K562 (cell line): ENCODE results near the gene UBR1. TPM values are rescaled to one million over a fixed set of nuclear protein-coding genes. Genes with fewer than 3 reads are reported as not detected.

Source experiments
- ATF1 ChIP-seq, 2 experiments: fragments of 450-650 bp in 1 of 2; IDR thresholded peaks; 2 replicates each; pipeline ENCODE4 v1.6.1; 2016; ENCODE audit warnings: missing compliant biosample characterization in 1 of 2, missing genetic modification characterization in 1 of 2
- CBFA2T3 ChIP-seq: fragments of 450-650 bp; IDR thresholded peaks from 2 replicates; pipeline ENCODE4 v1.6.1; 2017
- CCAR2 ChIP-seq: fragments of 200-400 bp; formaldehyde crosslinking; IDR thresholded peaks from 2 replicates; pipeline ENCODE4 v1.6.1; 2017; ENCODE audit warnings: mild to moderate bottlenecking, low read depth, low read length
- GTF2A2 ChIP-seq: IDR thresholded peaks from 2 replicates; pipeline ENCODE4 v1.6.1; 2016; ENCODE audit warnings: mild to moderate bottlenecking, missing genetic modification characterization, missing compliant biosample characterization
- HDAC6 ChIP-seq: IDR thresholded peaks from 2 replicates; pipeline ENCODE4 v1.6.1; 2012; ENCODE audit warnings: low read depth, mild to moderate bottlenecking, control low read depth, inconsistent platforms, low read length, moderate library complexity
- KAT8 ChIP-seq: fragments of 450-650 bp; IDR thresholded peaks from 2 replicates; pipeline ENCODE4 v1.6.1; 2016; ENCODE audit warnings: low read depth, mild to moderate bottlenecking
- MCM7 ChIP-seq, 2 experiments: fragments of 450-650 bp; IDR thresholded peaks; 2 replicates each; pipeline ENCODE4 v1.6.1; 2016 to 2018
- NFXL1 ChIP-seq: fragments of 450-650 bp; formaldehyde crosslinking; IDR thresholded peaks from 2 replicates; pipeline ENCODE4 v1.4.0; 2021; ENCODE audit warnings: mild to moderate bottlenecking
- POLR2H ChIP-seq: IDR thresholded peaks from 2 replicates; pipeline ENCODE4 v1.6.1; 2016; ENCODE audit warnings: missing genetic modification characterization, low read depth, mild to moderate bottlenecking, control low read depth, missing compliant biosample characterization, moderate library complexity
- PPARD ChIP-seq: fragments of 250-450 bp; sonication (Bioruptor Pico); IDR thresholded peaks from 2 replicates; pipeline ENCODE4 v1.8.0; 2022; ENCODE audit warnings: inconsistent platforms, mild to moderate bottlenecking, moderate library complexity
- RAD21 ChIP-seq, 2 experiments: fragments of 250-450 bp in 1 of 2; fragments of 450-650 bp in 1 of 2; sonication (Bioruptor Pico) in 1 of 2; formaldehyde crosslinking in 1 of 2; IDR thresholded peaks in 1 of 2; conservative IDR thresholded peaks in 1 of 2; 2 replicates each; pipeline versions ENCODE4 v1.4.0 to v1.8.0; 2020 to 2022; ENCODE audit warnings: mild to moderate bottlenecking in 2 of 2, moderate library complexity in 1 of 2
- RBM22 ChIP-seq: fragments of 200-400 bp; formaldehyde crosslinking; IDR thresholded peaks from 2 replicates; pipeline ENCODE4 v1.6.1; 2018; ENCODE audit warnings: low read length, low read depth; ENCODE audit not compliant: poor library complexity, severe bottlenecking
- RNF2 ChIP-seq: sonication (generic); IDR thresholded peaks from 2 replicates; pipeline ENCODE4 v1.6.1; 2016
- SMARCA4 ChIP-seq: fragments of 450-650 bp; IDR thresholded peaks from 2 replicates; pipeline ENCODE4 v1.6.1; 2016
- SRSF1 ChIP-seq: fragments of 200-400 bp; formaldehyde crosslinking; IDR thresholded peaks from 2 replicates; pipeline ENCODE4 v1.6.1; 2017; ENCODE audit warnings: mild to moderate bottlenecking, low read depth, low read length, moderate library complexity
- TCF7 ChIP-seq: sonication (generic); IDR thresholded peaks from 2 replicates; pipeline ENCODE4 v1.6.1; 2016; ENCODE audit warnings: antibody characterized with exemption, borderline replicate concordance
- TFAM ChIP-seq: fragments of 250-450 bp; sonication (Bioruptor Pico); conservative IDR thresholded peaks from 2 replicates; pipeline ENCODE4 v1.5.0; 2021; ENCODE audit warnings: mild to moderate bottlenecking, moderate library complexity
- ZC3H4 ChIP-seq: sonication (generic); formaldehyde crosslinking; IDR thresholded peaks from 2 replicates; pipeline ENCODE4 v1.9.0; 2021; ENCODE audit warnings: missing genetic modification reagents, borderline replicate concordance
- ZNF12 ChIP-seq: sonication (generic); formaldehyde crosslinking; IDR thresholded peaks from 2 replicates; pipeline ENCODE4 v1.4.0; 2020; ENCODE audit warnings: mild to moderate bottlenecking, missing genetic modification reagents
- ZNF197 ChIP-seq: fragments of 200-800 bp; sonication (Bioruptor generic); IDR thresholded peaks from 2 replicates; pipeline ENCODE4 v1.6.1; 2016; ENCODE audit warnings: low read depth, missing genetic modification characterization, missing compliant biosample characterization
- ZNF224 ChIP-seq: sonication (generic); formaldehyde crosslinking; IDR thresholded peaks from 2 replicates; pipeline ENCODE4 v1.8.0; 2022; ENCODE audit warnings: mild to moderate bottlenecking, missing genetic modification reagents
- ZNF431 ChIP-seq: sonication (generic); formaldehyde crosslinking; IDR thresholded peaks from 2 replicates; pipeline ENCODE4 v1.8.0; 2022; ENCODE audit warnings: mild to moderate bottlenecking, missing genetic modification reagents
- polyA plus RNA-seq, 8 experiments: library from polyadenylated mRNA; depleted of rRNA in 4 of 8; stranded (reverse) in 5 of 8; unstranded in 3 of 8; fragments of >200 nt; fragmentation: Nextera tagmentation in 2 of 8; fragmentation: Illumina TruSeq in 1 of 8; extraction: Ambion mirVana in 2 of 8; extraction: Trizol in 1 of 8; gene quantifications; 2 replicates each; pipeline versions ENCODE4 v1.2.1 to v1.2.3, GENCODE V29; 2011 to 2014; ENCODE audit warnings: inconsistent platforms in 1 of 8, missing spikeins in 1 of 8
- total RNA-seq, 7 experiments: library from RNA; depleted of rRNA in 6 of 7; stranded (reverse); fragments of >200 nt in 6 of 7; fragmentation: Illumina TruSeq in 2 of 7; extraction: Trizol in 2 of 7; gene quantifications; 2 replicates each; pipeline versions ENCODE4 v1.2.1 to v1.2.3, GENCODE V29; 2011 to 2021; ENCODE audit warnings: low replicate concordance in 1 of 7
- TF ChIP-seq, protein P1 (sequence below): fragments of 450-650 bp; IDR thresholded peaks from one replicate; pipeline ENCODE4 v1.6.1; 2018; ENCODE audit warnings: mild to moderate bottlenecking, moderate library complexity; ENCODE audit not compliant: partially characterized antibody
- TF ChIP-seq, protein P2 (sequence below): IDR thresholded peaks from 2 replicates; pipeline ENCODE4 v1.6.1; 2011; ENCODE audit not compliant: insufficient read length; ENCODE audit errors: extremely low read depth

Gene UBR1
- total and polyA plus RNA-seq, 9 of the 15 experiments (the other 6 are each of a cell fraction or from before 2014, with no cell fraction given), result 5.8 to 30.7 (median 15.3) TPM

DNA sequence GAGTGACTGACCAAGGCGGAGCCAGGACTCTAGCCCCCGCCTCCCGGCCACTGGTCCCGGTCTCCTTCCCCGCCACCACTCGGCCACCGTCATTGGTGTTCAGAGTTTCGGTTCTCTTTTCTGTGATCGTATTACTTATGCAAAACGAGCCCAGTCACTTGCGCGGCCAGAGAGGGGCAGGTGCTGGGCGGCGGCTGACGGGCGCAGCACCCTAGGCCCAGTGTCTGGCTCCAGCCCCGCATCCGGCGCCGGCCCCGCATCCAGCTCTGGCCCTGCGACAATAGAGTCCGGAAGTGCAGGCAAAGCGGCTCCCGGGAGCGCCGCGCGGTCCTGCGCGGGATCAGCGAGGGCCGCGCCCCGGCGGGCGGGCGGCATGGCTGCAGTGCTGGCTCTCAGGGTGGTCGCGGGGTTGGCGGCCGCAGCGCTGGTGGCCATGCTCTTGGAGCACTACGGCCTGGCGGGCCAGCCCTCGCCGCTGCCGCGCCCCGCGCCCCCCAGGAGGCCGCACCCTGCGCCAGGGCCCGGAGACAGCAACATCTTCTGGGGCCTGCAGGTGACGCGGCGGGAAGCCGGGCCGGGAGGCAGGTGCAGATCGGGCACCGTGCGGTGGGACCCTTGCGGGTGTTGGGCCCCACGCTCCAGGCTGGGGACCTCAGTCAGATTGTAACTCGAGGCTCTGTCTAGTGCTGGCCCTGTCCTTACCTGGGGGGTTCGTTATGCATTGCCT is 27.8 kb upstream of the UBR1 start, which contains the start of gene TMEM62 (continued):
- TF ChIP-seq CCAR2, result no peak
- TF ChIP-seq SMARCA4, result no peak; the same call in 1 of the 2 replicates
- no peak; the same call in 1 of the 2 replicates for TF ChIP-seq ZC3H4 (CRISPR knock-in tag)
- TF ChIP-seq HDAC6, result no peak
- TF ChIP-seq, protein P1, sequence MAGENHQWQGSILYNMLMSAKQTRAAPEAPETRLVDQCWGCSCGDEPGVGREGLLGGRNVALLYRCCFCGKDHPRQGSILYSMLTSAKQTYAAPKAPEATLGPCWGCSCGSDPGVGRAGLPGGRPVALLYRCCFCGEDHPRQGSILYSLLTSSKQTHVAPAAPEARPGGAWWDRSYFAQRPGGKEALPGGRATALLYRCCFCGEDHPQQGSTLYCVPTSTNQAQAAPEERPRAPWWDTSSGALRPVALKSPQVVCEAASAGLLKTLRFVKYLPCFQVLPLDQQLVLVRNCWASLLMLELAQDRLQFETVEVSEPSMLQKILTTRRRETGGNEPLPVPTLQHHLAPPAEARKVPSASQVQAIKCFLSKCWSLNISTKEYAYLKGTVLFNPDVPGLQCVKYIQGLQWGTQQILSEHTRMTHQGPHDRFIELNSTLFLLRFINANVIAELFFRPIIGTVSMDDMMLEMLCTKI, result no peak
- no peak for TF ChIP-seq TFAM (CRISPR knock-in tag)
- no peak for TF ChIP-seq SRSF1
- TF ChIP-seq, protein P2, sequence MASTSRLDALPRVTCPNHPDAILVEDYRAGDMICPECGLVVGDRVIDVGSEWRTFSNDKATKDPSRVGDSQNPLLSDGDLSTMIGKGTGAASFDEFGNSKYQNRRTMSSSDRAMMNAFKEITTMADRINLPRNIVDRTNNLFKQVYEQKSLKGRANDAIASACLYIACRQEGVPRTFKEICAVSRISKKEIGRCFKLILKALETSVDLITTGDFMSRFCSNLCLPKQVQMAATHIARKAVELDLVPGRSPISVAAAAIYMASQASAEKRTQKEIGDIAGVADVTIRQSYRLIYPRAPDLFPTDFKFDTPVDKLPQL, result no peak
- peak in 1 of 2 experiments; percentile 22; a peak in 1 of 4 replicates for TF ChIP-seq RAD21 (CRISPR knock-in tag; conservative IDR thresholded peaks at IDR 0.05 in 1 of 2, IDR thresholded peaks at IDR 0.05 in 1 of 2)
- TF ChIP-seq ZNF197 (CRISPR knock-in tag), result no peak
- TF ChIP-seq GTF2A2 (tag), result no peak
- TF ChIP-seq CBFA2T3, result no peak
- peak; percentile 45; the same call in 1 of the 2 replicates for TF ChIP-seq ZNF431 (CRISPR knock-in tag)
- TF ChIP-seq KAT8, result no peak
- TF ChIP-seq POLR2H (tag), result peak; percentile 69
- peak; percentile 57 for TF ChIP-seq RBM22
- TF ChIP-seq TCF7, result no peak
- TF ChIP-seq NFXL1 (CRISPR knock-in tag), result no peak
- no peak for TF ChIP-seq PPARD (CRISPR knock-in tag)
- TF ChIP-seq RNF2, result no peak
- TF ChIP-seq MCM7 (IDR thresholded peaks at IDR 0.05), result no peak
- no peak for TF ChIP-seq ZNF12
- TF ChIP-seq ATF1 (CRISPR knock-in tag; IDR thresholded peaks at IDR 0.05), result no peak
- peak; percentile 71 for TF ChIP-seq ATF1 (tag; IDR thresholded peaks at IDR 0.05)
- TF ChIP-seq ZNF224, result 0 out of 2 replicates have a peak, but pooled peaks have one; percentile 37
